ENCODE data around the gene SOCS6. TPM values are rescaled to one million over a fixed set of nuclear protein-coding genes. Genes with fewer than 3 reads are reported as not detected.

SOCS6 gene
- polyA plus RNA-seq, 1 of the 3 experiments (the other 2 are of a cell fraction), result 12.1 TPM

- TF ChIP-seq RAD21 (IDR thresholded peaks at IDR 0.05; ENCODE audit: low read length) (no peak), MAX (IDR thresholded peaks at IDR 0.05; ENCODE audit: low read depth) (0 out of 2 replicates have a peak, but pooled peaks have one; percentile 9), MXI1 (IDR thresholded peaks at IDR 0.05; ENCODE audit: low read depth, low read length) (peak; percentile 74; the same call in 1 of the 2 replicates)
- Histone ChIP-seq H3K4me2 (peak overlapping the region; percentile 89), H2AFZ (ENCODE audit: low read depth) (no peak overlapping the region), H3K79me2 (ENCODE audit: insufficient read depth) (peaks cover 51% of the 10 kb centered on the region), H3K36me3 (replicated peaks in 1 of 2; ENCODE audit: control insufficient read depth in 1 of 2, insufficient read depth in 2 of 2, low read length in 1 of 2) (peaks cover 0 to 5% of the 10 kb centered on the region in 2 experiments), H3K4me3 (ENCODE audit: low read depth in 2 of 2, low read length in 1 of 2) (peak overlapping the region; percentile 80 to 82), H3K27me3 (ENCODE audit: insufficient read depth) (no peaks in the 10 kb centered on the region), H3K9ac (peak overlapping the region; percentile 92), H4K20me1 (ENCODE audit: insufficient read depth) (peaks cover 37% of the 10 kb centered on the region), H3K27ac (ENCODE audit: low read depth in 2 of 2, low read length in 1 of 2) (peak overlapping the region; percentile 70 to 78), H3F3A (replicated peaks; ENCODE audit: insufficient read depth) (peaks cover 12% of the 10 kb centered on the region), H3K4me1 (ENCODE audit: control insufficient read depth in 1 of 2, insufficient read depth in 2 of 2, low read depth in 1 of 2, low read length in 1 of 2) (peaks cover 5 to 31% of the 10 kb centered on the region in 2 experiments; a peak in 3 of 4 replicates), H3K9me2 (no peaks in the 10 kb centered on the region), H3K9me3 (no peaks in the 10 kb centered on the region)
- ChIA-PET CTCF (interaction anchor here (1.7 kb wide), 1 partner anchor 94 kb away, joined by 4 read pairs; no protein-coding TSS in a partner anchor), POLR2A (no interaction called here)
- peak; percentile 85 for DNase-seq
- 0% methylated on average over 25 of the region's 87 CpGs for WGBS (ENCODE audit: low lambda C conversion rate)
Observed at GRCh38 chr18:70289351-70290312, 787 bp downstream of the SOCS6 start.

GRCh38 chr18:70290482-70291294 is 1.8 kb downstream of the SOCS6 start:
- Histone ChIP-seq H3K4me3 (ENCODE audit: low read depth in 2 of 2, low read length in 1 of 2) (peak overlapping the region; percentile 80 to 82), H4K20me1 (ENCODE audit: insufficient read depth) (peaks cover 47% of the 10 kb centered on the region), H3K36me3 (replicated peaks in 1 of 2; ENCODE audit: control insufficient read depth in 1 of 2, insufficient read depth in 2 of 2, low read length in 1 of 2) (peaks cover 0 to 9% of the 10 kb centered on the region in 2 experiments), H3K4me2 (peak overlapping the region; percentile 89), H3K4me1 (ENCODE audit: control insufficient read depth in 1 of 2, insufficient read depth in 2 of 2, low read depth in 1 of 2, low read length in 1 of 2) (peaks cover 10 to 37% of the 10 kb centered on the region in 2 experiments; a peak in 3 of 4 replicates), H3F3A (replicated peaks; ENCODE audit: insufficient read depth) (peaks cover 22% of the 10 kb centered on the region), H3K9me2 (no peaks in the 10 kb centered on the region), H2AFZ (ENCODE audit: low read depth) (no peak overlapping the region), H3K27me3 (ENCODE audit: insufficient read depth) (no peaks in the 10 kb centered on the region), H3K9ac (peak overlapping the region; percentile 92), H3K27ac (ENCODE audit: low read depth in 2 of 2, low read length in 1 of 2) (peak overlapping the region; percentile 70 to 78), H3K79me2 (ENCODE audit: insufficient read depth) (peaks cover 62% of the 10 kb centered on the region), H3K9me3 (no peaks in the 10 kb centered on the region)
- 55% methylated on average over 10 of the region's 11 CpGs for WGBS (ENCODE audit: low lambda C conversion rate)
- ChIA-PET POLR2A (no interaction called here), CTCF (interaction anchor here (1.7 to 1.8 kb wide), 2 partner anchors 95 to 164 kb away, joined by 3 to 4 read pairs; no protein-coding TSS in a partner anchor)
- no peak for TF ChIP-seq MXI1 (IDR thresholded peaks at IDR 0.05; ENCODE audit: low read depth, low read length)
- TF ChIP-seq SMC3 (IDR thresholded peaks at IDR 0.05; ENCODE audit: low read depth, low read length), result no peak
- no peak for TF ChIP-seq USF1 (IDR thresholded peaks at IDR 0.05; ENCODE audit: borderline replicate concordance, low read depth)
- TF ChIP-seq MEF2A (IDR thresholded peaks at IDR 0.05; ENCODE audit: borderline replicate concordance, low read depth), result no peak
- no peak for TF ChIP-seq NRF1 (IDR thresholded peaks at IDR 0.05; ENCODE audit: low read depth, low read length)
- TF ChIP-seq CHD2 (IDR thresholded peaks at IDR 0.05; ENCODE audit: low read length, partially characterized antibody), result no peak
- no peak for TF ChIP-seq SIN3A (IDR thresholded peaks at IDR 0.05; ENCODE audit: borderline replicate concordance, low read depth, low read length)
- TF ChIP-seq RFX5 (IDR thresholded peaks at IDR 0.05; ENCODE audit: low read length), result no peak
- no peak for TF ChIP-seq PBX3 (IDR thresholded peaks at IDR 0.05)
- no peak for TF ChIP-seq EZH2phosphoT487 (IDR thresholded peaks at IDR 0.05; ENCODE audit: borderline replicate concordance, low read depth)
- no peak for TF ChIP-seq NFIC (IDR thresholded peaks at IDR 0.05; ENCODE audit: borderline replicate concordance)
- TF ChIP-seq TEAD4 (IDR thresholded peaks at IDR 0.05; ENCODE audit: borderline replicate concordance, insufficient read depth), result no peak
- no peak for TF ChIP-seq IRF3 (IDR thresholded peaks at IDR 0.05; ENCODE audit: low read depth, low read length)
- TF ChIP-seq MAX (IDR thresholded peaks at IDR 0.05; ENCODE audit: low read depth), result no peak
- TF ChIP-seq FOSL2 (IDR thresholded peaks at IDR 0.05; ENCODE audit: borderline replicate concordance, low read depth), result no peak
- TF ChIP-seq RAD21 (IDR thresholded peaks at IDR 0.05; ENCODE audit: low read length), result no peak
- DNase-seq, result no peak
